NCI-H146 treated with DMSO at 0.1 percent for 48 hours (cell line): ENCODE data around the gene CCT7.
"Not testable (repeated sequence)": the region's sequence is repeated elsewhere in the genome, so short reads cannot be mapped to it uniquely, and the experiment has no call there.

Experiments
- DNase-seq: peaks from one replicate; lab custom pipeline; 2025; ENCODE audit not compliant: unreplicated experiment; lab: John Stamatoyannopoulos, UW

CCT7 gene

DNA sequence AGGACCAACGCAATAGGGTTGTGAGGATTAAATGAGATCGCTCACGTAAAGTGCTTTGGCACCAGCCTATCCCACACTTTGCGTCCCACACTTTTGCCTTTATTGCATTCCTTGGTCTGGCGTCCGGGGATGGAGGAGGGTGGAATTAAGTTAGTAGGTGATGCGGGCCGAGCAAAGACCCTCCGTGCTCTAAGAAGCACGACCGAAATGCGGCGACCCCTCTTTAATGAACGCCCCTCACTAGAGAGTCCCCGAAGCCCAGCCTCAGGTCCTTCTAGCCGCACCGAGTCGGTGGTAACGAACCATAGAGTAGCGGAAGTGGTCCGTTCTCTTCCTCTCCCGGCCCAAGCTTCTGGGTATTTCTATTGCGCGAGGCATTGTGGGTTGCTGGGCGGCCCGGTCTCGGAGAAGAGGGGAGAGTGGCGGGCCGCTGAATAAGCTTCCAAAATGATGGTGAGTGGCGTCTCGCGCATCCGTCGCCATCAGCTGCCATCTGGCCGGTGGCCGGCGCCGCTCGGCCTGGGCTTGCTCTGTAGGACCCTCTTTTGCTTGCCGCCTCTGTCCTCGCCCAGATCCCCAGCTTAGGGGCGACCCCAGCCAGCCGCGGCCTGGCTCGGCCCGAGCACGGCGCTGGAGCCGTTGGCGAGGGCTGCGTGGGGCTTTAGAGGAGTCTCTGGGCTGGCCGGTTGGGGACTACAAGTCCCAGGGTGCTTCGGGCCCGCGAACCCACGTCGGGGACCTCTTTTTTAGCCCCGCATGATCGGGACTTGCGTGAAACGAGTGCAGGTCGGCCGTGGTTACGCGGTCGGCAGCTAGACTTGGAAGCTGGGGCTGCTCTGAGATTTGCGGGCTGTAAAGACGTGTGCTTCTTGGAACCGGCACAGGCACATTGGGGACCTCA is at the start of gene CCT7:
Gene CCT7, plus strand, starts transcription at position 377 of the 901 bp plus-strand sequence. Its CDS starts 71 bp downstream, at position 448.
- peak; percentile 85 for DNase-seq

DNA sequence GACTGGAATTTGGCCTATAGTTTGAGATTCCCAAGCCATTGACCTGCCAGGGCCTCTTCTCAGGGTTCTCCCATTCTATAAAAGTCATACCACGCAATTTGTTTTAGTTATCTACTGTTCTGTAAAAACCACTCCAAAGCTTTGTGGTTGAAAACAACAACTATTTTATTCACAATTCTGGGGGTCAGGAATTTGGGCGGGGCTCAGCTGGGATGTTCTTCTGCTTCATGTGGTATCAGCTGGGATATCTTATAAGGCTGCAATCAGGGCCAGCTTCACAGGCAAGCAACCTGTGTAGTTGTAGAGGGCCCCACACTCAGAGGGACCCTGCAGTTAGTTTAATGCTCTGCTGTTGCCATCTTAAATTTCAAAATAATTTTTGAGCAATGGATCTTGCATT is 48.1 kb upstream of the CCT7 start:
- DNase-seq: no peak

DNA sequence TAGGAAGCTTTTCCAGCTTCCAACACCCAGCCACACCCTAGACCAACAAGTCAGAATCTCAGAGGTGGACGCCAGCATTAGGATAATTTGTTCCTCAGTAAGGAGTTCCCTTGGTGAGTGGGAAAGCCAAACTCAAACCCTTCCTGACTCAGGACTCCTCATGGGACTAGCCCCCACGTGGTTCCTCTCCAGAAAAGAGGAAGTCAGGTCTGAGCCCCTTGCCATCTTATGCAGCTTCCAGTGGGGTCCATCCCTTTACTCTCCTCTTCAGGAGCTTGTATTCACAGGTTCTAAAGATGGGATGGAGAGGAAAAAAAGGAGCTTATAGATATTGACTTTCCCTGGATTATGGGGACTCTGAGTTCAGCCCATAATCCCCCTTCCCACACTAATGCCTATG is 46.6 kb upstream of the CCT7 start:
- no peak for DNase-seq

DNA sequence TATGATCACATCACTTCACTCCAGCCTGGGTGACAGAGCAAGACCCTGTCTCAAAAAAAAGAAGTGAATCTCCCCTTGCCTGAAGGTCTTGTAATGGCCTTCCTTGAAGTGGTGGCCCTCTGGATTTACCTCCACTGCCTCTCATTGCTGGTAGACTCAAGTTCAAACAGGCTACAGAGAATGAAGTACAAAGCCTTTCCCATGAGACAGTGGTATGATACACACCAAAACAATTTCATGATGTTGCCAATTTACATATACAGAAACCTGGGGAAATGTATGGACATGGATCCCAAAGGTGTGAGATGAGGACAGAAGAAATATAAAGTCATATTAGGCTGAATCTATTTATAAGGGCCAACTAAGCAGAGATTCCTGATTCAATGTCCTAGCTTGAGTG is 36.5 kb upstream of the CCT7 start:
- no peak for DNase-seq

DNA sequence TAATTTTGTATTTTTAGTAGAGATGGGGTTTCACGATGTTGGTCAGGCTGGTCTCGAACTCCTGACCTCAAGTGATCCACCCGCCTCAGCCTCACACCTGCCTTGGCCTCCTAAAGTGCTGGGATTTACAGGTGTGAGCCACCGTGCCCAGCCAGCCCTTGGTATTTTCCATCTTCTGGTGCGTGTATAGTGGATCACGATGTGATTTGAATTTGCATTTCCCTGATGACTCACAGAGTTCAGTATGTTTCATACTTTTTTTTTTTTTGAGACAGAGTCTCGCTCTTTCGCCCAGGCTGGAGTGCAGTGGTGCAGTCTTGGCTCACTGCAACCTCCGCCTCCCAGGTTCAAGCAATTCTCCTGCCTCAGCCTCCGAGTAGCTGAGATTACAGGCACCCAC is 33.8 kb upstream of the CCT7 start:
- DNase-seq: not testable (repeated sequence)

DNA sequence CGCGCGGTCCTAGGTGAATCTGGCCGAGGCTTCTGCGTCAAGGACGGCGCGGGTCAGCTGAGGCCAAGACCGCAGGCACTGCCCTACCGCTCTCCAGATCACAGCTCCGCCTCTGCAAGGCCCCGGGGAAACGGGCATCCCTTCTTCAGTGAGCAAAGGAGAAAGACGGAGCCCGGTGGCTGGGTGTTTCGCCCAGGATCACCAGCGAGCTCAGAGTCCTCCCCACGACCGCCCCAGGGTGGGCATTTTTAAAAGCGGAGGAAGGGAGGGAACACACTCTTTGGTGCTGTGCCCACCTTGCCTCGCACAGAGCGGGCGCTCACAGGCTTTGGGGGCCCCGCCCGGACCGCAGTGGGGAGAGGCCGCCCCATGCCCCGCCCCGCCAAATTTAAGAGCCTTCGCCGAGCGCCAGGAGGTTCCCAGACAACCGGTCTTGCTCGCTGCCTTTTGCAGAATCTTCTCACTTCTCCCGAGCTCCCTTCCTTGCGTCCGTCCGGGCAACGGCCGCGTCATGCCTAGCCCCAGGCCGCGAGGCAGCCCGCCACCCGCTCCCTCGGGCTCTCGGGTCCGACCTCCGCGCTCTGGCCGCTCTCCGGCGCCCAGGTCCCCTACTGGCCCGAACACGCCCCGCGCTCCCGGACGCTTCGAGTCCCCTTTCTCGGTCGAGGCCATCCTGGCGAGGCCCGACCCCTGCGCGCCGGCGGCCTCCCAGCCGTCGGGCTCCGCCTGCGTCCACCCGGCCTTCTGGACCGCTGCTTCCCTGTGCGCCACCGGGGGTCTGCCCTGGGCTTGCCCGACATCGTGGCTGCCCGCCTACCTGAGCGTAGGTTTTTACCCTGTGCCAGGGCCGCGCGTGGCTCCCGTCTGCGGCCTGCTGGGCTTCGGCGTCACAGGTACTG is 31.7 kb upstream of the CCT7 start, which contains the start of gene NOTO:
Gene NOTO, plus strand, starts transcription at position 419 of the 899 bp plus-strand sequence. Its CDS starts 93 bp downstream, at position 512.
- peak; percentile 28 for DNase-seq

DNA sequence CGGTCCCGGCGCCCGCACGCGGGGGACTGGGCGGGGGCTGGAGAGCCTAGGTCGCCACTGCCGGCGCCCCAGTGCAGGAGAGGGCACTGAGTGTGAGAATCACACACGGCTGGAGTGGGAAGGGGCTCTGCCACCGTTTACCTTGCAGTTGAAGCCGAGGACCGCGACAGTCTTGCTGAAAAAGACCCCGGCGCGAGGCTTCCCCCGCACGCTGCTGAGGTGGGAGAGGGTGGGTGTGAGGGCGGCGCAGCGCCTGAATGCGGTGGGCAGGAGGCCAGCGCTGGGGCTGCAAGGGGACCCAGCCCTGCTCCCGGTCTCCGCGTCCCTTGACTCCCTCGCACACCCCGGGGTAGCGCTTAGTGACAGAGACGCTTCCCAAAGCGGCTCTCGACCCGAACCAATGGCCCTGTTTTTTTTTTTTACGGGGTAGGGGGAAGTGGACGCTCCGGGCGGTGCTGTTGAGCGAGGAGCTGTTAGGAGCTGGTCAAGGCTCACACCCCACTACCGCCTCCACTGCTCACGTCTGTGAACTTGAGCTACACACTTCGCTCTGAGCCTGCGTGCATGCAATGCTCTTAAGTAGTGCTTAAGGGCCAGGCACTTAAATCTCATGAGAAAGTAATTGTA is 30.9 kb upstream of the CCT7 start:
- DNase-seq: no peak

DNA sequence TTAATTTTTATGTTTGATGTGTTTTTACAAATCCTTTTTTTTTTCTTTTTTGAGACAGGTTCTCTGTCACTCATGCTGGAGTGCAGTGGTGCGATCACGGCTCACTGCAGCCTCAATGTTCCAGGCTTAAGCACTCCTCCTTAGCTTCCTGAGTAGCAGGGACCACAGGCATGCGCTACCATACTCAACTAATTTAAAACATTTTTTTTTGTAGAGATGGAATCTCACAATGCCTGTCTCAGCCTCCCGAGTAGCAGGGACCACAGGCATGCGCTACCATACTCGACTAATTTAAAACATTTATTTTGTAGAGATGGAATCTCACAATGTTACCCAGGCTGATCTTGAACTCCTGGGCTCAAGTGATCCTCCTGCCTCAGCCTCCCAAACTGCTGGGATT is 28.5 kb upstream of the CCT7 start:
- no peak for DNase-seq

DNA sequence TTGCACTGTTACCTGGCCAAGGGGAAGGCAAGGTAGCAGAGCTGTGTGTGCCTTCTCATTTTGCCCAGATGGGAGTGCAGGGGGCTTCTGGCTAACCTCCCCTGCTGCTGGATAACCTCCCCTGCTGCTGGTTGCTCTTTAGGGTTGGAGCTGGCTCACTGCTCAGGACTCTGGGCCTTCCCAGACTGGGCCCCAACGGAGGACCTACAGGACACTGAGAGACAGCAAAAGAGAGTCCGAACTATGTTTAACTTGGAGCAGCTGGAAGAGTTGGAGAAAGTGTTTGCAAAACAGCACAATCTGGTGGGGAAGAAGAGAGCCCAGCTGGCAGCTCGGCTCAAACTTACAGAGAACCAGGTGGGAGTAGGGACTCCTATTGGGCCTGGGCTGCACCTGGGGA is 25.9 kb upstream of the CCT7 start:
- no peak for DNase-seq

DNA sequence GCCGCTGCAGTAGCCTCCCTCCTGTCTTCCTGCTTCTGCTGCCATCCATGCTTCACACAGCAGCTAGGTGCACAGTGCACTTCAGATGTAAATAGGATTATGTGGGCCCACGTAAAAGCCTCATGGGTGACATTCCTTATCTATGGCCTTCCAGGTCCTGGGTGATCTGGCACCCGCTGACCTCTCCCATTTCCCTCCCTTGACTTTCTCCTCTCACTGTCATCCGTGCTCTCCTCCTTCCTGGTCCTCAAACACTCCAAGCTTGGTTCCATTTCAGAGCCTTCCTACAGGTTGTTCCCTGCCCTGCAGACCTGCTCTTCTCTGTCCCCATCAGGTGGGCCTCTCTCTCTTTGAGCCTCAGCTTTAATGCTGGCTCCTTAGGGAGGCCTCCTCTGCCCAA is 24.1 kb upstream of the CCT7 start:
- no peak for DNase-seq

DNA sequence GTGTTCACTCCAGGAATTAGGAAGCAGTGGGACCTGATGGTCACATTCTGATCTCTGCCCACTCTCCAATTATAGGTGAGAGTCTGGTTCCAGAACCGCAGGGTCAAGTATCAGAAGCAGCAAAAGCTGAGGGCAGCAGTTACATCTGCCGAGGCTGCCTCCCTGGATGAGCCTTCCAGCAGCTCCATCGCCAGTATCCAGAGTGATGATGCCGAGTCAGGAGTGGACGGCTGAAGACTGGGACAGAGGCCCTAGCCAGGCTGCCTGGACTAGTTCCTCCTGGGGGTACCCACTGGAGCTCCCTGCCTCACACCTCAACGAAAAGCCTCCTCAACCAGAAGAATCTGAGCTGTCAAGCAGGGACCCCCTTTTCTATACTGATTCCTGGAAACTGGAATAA is 23.4 kb upstream of the CCT7 start:
- no peak for DNase-seq

DNA sequence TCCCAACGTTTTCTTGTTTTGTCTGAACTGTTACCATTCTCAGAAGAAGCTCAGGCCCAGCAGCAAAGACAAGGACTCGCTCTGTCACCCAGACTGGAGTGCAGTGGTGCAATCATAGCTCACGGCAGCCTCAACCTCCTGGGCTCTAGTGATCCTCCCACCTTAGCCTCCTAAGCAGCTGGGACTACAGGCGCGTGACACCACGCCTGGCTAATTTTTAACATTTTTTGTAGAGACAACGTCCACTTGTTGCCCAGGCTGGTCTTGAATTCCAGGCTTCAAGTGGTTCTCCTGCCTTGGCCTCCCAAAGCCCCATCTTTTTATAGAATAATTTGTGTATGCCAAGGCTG is 22.0 kb upstream of the CCT7 start:
- DNase-seq: no peak

DNA sequence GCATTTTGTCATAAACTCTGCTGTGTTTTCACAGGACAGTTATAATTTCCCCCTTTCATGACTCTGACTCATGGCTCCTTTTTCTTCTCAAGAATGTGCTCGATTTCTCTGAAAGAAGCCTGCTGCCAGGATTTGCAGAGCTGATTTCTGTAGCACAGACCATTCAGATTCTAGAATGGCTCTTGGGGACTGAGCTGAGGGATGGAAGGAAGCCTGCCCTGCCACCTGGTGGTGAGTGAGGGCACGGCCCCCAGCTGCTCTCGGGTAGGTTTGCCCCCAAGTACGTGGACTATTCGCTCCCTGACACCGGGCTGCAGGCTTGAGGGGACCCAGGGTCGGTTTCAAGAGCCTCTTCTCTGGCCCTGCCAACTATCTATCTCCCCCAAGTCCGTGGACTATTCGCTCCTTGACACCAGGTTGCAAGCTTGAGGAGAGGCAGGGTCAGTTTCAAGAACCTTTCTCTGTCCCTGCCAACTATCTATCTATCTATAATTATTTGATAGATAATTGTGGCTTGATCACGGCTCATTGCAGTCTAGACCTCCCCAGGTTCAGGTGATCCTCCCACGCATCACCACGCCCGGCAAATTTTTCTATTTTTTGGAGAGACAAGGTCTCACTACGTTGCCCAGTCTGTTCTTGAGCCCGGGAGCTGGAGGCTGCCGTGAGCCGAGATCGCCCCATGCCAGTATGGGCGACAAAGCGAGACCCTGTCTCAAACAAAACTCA is 21.5 kb upstream of the CCT7 start:
- peak; percentile 37 for DNase-seq

DNA sequence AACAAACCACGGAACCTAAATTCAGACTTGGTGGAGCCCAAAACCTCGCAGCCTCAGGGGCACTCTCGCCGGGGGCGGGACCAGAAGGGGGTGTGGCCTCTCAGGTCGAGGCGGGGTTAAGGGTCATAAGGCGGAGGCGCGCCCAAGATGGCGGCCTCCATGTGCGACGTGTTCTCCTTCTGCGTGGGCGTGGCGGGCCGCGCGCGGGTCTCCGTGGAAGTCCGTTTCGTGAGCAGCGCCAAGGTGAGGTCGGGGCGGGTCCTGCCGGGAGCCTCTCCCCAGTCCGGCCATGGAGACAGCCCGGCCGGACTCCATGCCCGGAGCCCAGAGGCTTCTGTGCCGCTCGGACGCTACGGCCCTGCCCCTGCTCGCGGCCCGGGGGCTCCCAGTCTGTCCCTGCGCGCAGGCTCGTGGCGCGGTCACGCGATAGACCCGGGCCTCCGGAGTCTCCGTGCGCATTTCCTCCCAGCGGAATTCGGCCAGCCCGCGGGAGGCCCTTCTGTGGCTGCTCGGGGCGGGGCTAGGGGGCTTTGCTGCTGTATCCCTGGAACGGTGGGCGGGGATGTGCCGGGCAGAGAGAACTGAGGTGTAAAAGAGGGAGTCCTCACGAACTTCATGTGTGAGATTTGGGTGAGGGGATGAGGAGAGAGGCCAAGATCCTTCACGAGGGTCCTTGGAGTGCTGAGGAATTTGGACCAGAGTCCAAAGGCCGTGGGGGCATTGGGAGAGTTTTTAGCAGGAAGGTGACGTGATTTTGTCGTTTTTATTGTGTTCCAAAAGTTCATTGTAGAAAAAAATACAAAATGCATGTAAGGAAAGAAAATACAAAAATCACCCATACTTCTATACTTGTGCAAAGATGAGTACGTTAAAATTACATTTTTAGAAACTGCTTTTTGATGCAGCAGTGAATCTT is 19.7 kb upstream of the CCT7 start, which contains the start of gene SMYD5:
Gene SMYD5, plus strand, starts transcription at position 126 of the 916 bp plus-strand sequence. Its CDS starts 22 bp downstream, at position 148.
- DNase-seq: peak; percentile 62

DNA sequence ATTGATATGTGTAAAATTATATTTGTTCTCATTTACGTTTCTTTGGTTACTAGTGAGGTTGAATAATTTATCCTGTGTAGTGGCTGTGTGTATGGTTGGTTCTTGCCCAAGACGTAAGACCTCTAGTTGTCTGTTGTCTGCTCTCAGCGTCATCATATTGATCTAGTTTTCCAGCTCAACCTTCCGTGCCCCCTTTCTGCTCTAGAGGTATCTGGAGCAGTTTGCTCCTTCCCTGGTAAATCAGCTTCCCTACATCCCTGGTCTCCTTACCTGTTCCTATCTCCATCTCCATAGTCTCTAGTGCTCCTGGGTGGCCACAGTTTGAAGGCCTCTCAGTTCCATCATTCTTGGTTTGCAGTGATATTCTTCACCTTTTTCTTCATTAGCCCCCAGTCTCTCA is 18.9 kb upstream of the CCT7 start:
- DNase-seq: peak; percentile 6

DNA sequence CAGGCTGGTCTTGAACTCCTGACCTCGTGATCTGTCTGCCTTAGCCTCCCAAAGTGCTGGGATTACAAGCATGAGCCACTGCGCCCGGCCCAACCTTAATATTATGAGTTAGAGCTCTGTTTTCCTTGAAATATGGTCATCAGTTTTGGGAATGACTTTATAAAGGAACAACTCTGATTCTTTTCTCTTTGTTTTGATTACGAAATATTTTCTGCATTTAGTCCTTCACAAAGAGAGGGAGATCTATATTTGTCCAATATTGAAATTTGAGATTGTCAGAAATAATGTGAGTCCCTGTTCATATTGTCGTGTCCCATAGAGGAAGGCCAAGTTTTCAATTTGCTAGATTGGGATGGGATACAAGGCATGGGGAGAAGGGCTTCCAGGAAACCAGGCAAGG is 16.9 kb upstream of the CCT7 start:
- DNase-seq: no peak

DNA sequence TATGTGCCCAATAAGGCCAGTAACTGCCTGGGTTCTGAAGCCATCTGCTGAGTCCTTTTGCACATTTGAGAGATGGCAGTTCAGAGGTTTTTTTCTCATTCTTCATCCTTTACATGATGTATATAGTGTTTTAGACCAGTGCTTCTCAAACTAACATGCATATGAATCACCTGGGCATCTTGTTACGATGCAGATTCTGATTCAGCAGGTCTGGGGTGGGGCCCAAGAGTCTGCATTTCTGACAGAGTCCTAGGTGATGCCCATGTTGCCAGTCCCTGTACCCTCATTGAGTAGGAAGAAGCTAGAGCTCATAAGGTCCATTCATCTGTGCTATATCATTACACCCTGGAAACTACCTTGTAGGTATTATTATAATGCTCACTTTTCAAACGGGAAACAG is 16.3 kb upstream of the CCT7 start:
- DNase-seq: no peak

DNA sequence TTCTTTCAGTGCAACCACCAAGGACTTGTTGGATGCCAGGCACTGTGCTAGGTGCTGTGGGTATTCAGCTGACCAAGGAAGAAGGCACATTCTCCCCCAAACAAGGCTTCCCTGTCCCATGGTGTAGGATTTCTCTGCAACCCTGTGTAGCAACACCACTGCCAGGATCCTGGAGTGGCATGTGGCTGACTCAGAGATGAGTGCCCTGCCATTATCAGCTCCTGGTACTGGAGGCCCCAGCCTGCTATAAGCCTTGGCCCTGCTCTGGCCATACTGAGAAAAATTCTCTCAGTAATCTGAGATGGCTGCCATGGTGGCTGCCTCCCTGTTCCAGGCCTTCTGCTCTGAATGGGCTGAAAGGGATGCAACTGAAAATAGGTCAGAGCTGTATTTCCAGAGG is 15.8 kb upstream of the CCT7 start:
- no peak for DNase-seq

DNA sequence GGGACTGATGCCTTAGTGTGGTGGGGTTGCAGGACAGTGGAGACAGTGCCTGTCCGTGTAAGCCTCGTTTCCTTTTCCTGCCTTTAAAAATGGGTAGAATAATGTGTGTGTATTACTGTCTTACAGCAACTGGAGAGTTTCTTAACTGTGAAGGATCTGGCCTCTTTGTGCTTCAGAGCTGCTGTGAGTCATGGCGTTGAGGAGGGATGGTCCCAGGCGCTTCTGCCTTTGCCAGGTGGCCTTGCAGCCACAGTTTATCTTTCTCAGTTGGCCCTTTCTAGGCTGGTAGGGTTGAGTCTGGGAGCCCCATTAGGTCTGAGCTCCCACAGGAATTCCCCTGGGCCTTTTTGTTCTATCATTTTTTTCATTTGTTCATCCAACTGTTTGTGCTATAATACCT is 10.3 kb upstream of the CCT7 start:
- DNase-seq: no peak
